Cardiac fibroblast (primary cell): ENCODE measurements around the gene CYFIP1.
A peak's percentile ranks its signal among the peaks of the same experiment; 100 is the strongest.
"Not testable (repeated sequence)": the region's sequence is repeated elsewhere in the genome, so short reads cannot be mapped to it uniquely, and the experiment has no call there.

ENCODE experiments used
- DNase-seq, 2 donors: peaks; one replicate each; pipeline versions ENCODE4 v3.0.0 to v3.0.0-alpha.2; 2010; ENCODE audit warnings: low read depth in 2 of 2
- H3K4me3 ChIP-seq, 2 donors: replicated peaks in 1 of 2; 1 replicate in 1 of 2; 2 replicates in 1 of 2; pipeline ENCODE4 v1.5.1; 2011; ENCODE audit warnings: low read depth in 2 of 2, low read length in 2 of 2, mild to moderate bottlenecking in 2 of 2, moderate library complexity in 1 of 2
- TF ChIP-seq, protein P1 (sequence below): IDR thresholded peaks from one replicate; pipeline ENCODE4 v1.5.1; 2011; ENCODE audit warnings: low read depth, mild to moderate bottlenecking, low read length, inconsistent platforms

Gene CYFIP1

GRCh38 chr15:23002920-23003319, 22.8 kb upstream of the CYFIP1 start:
- DNase-seq = no peak
- TF ChIP-seq, protein P1, sequence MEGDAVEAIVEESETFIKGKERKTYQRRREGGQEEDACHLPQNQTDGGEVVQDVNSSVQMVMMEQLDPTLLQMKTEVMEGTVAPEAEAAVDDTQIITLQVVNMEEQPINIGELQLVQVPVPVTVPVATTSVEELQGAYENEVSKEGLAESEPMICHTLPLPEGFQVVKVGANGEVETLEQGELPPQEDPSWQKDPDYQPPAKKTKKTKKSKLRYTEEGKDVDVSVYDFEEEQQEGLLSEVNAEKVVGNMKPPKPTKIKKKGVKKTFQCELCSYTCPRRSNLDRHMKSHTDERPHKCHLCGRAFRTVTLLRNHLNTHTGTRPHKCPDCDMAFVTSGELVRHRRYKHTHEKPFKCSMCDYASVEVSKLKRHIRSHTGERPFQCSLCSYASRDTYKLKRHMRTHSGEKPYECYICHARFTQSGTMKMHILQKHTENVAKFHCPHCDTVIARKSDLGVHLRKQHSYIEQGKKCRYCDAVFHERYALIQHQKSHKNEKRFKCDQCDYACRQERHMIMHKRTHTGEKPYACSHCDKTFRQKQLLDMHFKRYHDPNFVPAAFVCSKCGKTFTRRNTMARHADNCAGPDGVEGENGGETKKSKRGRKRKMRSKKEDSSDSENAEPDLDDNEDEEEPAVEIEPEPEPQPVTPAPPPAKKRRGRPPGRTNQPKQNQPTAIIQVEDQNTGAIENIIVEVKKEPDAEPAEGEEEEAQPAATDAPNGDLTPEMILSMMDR = no peak
- no peak overlapping the region for H3K4me3 ChIP-seq

- TF ChIP-seq, protein P1 = no peak
- H3K4me3 ChIP-seq = no peak overlapping the region
- no peak for DNase-seq
Measured at GRCh38 chr15:22995795-22996194, 15.6 kb upstream of the CYFIP1 start.

GRCh38 chr15:22992024-22992326, 11.8 kb upstream of the CYFIP1 start:
- H3K4me3 ChIP-seq = no peak overlapping the region
- no peak for DNase-seq
- TF ChIP-seq, protein P1 = no peak

- TF ChIP-seq, protein P1 = no peak
- H3K4me3 ChIP-seq = no peak overlapping the region
- no peak for DNase-seq
Measured at GRCh38 chr15:22989576-22990477, 9.7 kb upstream of the CYFIP1 start.

DNA sequence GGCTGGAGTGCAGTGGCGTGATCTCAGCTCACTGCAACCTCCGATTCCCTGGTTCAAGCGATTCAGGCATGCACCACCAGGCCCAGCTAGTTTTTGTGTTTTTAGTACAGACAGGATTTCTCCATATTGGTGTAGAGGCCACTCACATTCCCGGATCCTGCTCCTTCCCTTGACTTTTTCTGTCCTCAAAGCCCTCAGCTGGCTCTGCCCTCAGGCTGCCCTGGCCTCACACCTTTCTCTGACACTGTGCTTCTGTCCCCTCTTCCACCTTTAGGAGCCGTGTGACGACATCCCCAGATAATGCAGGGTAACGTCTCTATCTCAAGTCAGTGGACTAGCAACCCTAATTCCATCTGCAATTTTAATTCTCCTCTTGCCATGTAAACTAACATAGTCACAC, 8.6 kb upstream of the CYFIP1 start:
- TF ChIP-seq, protein P1 = no peak
- DNase-seq = no peak

GRCh38 chr15:22981931-22982330, 1.8 kb upstream of the CYFIP1 start:
- DNase-seq, H3K4me3 ChIP-seq: not testable (repeated sequence)

More for the DNA sequence above, 8.6 kb upstream of the CYFIP1 start:
- no peak overlapping the region for H3K4me3 ChIP-seq

DNA sequence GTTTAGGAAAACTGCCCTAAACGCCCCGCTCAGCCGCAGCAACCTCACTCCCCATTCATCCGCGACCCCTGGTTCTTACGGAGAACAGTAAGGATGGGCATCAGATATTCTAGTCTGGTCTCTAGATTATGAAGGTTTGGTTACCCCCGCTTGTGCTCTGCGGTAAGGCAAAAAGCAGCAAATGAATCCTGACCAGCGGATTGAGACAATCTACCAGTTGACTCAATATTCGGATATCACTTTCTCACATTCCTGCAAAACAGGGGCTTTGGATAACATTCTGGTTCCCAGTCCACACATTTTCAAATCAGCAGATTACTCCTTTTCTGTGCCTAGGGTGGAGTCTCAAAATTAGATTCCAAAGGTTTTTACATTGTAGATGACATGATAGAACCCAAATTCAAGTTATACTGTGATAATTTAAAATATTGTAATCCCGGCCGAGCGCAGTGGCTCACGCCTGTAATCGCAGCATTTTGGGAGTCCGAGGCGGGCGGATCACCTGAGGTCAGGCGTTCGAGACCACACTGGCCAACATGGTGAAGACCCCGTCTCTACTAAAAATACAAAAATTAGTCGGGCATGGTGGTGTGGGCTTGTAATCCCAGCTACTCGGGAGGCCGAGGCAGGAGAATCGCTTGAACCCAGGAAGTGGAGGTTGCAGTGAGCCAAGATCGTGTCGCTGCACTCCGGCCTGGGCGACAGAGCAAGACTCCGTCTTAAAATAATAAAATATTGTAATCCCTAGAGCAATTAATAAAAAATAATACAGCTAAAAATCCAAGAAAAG, 1.1 kb upstream of the CYFIP1 start:
- peak overlapping the region; percentile 84 to 90 for H3K4me3 ChIP-seq
- TF ChIP-seq, protein P1 = no peak
- DNase-seq = no peak
